Neural progenitor cell (in vitro differentiated cells): ENCODE results near the gene FBXO10. TPM values are rescaled to one million over a fixed set of nuclear protein-coding genes. Genes with fewer than 3 reads are reported as not detected.

ENCODE experiments used
- DNase-seq: peaks from one replicate; pipeline ENCODE4 v3.0.0-alpha.2; 2016; ENCODE audit warnings: low spot score
- H2AFZ ChIP-seq: fragments of 200-600 bp; sonication (generic); replicated peaks from 2 replicates; pipeline ENCODE4 v1.6.1; 2016; ENCODE audit warnings: antibody characterized with exemption
- H3F3A ChIP-seq: fragments of 200-600 bp; sonication (generic); 2 replicates; pipeline ENCODE4 v1.6.1; 2016; ENCODE audit warnings: antibody characterized with exemption, low read depth
- H3K27ac ChIP-seq: fragments of 200-600 bp; sonication (generic); 2 replicates; pipeline ENCODE4 v1.5.1; 2016; ENCODE audit warnings: mild to moderate bottlenecking
- H3K27me3 ChIP-seq: fragments of 200-600 bp; sonication (generic); 2 replicates; pipeline ENCODE4 v1.6.1; 2016; ENCODE audit warnings: mild to moderate bottlenecking, moderate library complexity
- H3K36me3 ChIP-seq: fragments of 200-600 bp; sonication (generic); 2 replicates; pipeline ENCODE4 v1.5.1; 2016
- H3K4me1 ChIP-seq: fragments of 200-600 bp; sonication (generic); 2 replicates; pipeline ENCODE4 v1.6.1; 2016; ENCODE audit warnings: mixed run types
- H3K4me2 ChIP-seq: fragments of 200-600 bp; sonication (generic); 2 replicates; pipeline ENCODE4 v1.6.1; 2016
- H3K4me3 ChIP-seq: fragments of 200-600 bp; sonication (generic); 2 replicates; pipeline ENCODE4 v1.5.1; 2016
- H3K79me2 ChIP-seq: fragments of 200-600 bp; sonication (generic); 2 replicates; pipeline ENCODE4 v1.6.1; 2016; ENCODE audit warnings: low read depth
- H3K9ac ChIP-seq: fragments of 200-600 bp; sonication (generic); 2 replicates; pipeline ENCODE4 v1.6.1; 2016
- H3K9me3 ChIP-seq: fragments of 200-600 bp; sonication (generic); 2 replicates; pipeline ENCODE4 v1.5.1; 2016; ENCODE audit warnings: low read depth
- H4K20me1 ChIP-seq: fragments of 200-600 bp; sonication (generic); 2 replicates; pipeline ENCODE4 v1.6.1; 2016; ENCODE audit warnings: low read depth
- H3K27ac Mint-ChIP-seq: 3 replicates; pipeline ENCODE4 v1.8.0; 2021; ENCODE audit warnings: mixed read lengths
- H3K27me3 Mint-ChIP-seq: 2 replicates; pipeline ENCODE4 v1.8.0; 2022; ENCODE audit warnings: low read depth, mild to moderate bottlenecking, inconsistent platforms, moderate library complexity, mixed read lengths; ENCODE audit not compliant: insufficient read depth
- H3K36me3 Mint-ChIP-seq: 3 replicates; pipeline ENCODE4 v1.8.0; 2021; ENCODE audit warnings: mixed read lengths
- H3K4me1 Mint-ChIP-seq: 3 replicates; pipeline ENCODE4 v1.8.0; 2021; ENCODE audit warnings: mixed read lengths
- H3K4me3 Mint-ChIP-seq: 3 replicates; pipeline ENCODE4 v1.8.0; 2021; ENCODE audit warnings: mild to moderate bottlenecking, moderate library complexity, mixed read lengths
- H3K9me3 Mint-ChIP-seq: 3 replicates; pipeline ENCODE4 v1.8.0; 2020; ENCODE audit warnings: mixed read lengths
- CTCF ChIP-seq: fragments of 200-600 bp; sonication (generic); IDR thresholded peaks from 2 replicates; pipeline ENCODE4 v1.5.1; 2017; ENCODE audit warnings: antibody characterized with exemption, mild to moderate bottlenecking
- EZH2 ChIP-seq: fragments of 200-600 bp; sonication (generic); IDR thresholded peaks from 2 replicates; pipeline ENCODE4 v1.6.1; 2017; ENCODE audit warnings: antibody characterized with exemption, mild to moderate bottlenecking, moderate library complexity
- EZH2phosphoT487 ChIP-seq: fragments of 200-600 bp; sonication (generic); IDR thresholded peaks from 2 replicates; pipeline ENCODE4 v1.6.1; 2017; ENCODE audit warnings: antibody characterized with exemption
- total RNA-seq: library from RNA; depleted of rRNA; stranded (reverse); fragments of >200 nt; gene quantifications from 2 replicates; pipeline ENCODE4 v1.2.3, GENCODE V29; 2015; ENCODE audit warnings: low replicate concordance

FBXO10 gene
- total RNA-seq, 1 donor from 2014 or later, result 13.4 TPM

GRCh38 chr9:37624073-37624472, 47.9 kb upstream of the FBXO10 start:
- H3K4me2 ChIP-seq, result no peak overlapping the region
- no peak overlapping the region for H3K4me3 Mint-ChIP-seq
- no peak overlapping the region for H2AFZ ChIP-seq

DNA sequence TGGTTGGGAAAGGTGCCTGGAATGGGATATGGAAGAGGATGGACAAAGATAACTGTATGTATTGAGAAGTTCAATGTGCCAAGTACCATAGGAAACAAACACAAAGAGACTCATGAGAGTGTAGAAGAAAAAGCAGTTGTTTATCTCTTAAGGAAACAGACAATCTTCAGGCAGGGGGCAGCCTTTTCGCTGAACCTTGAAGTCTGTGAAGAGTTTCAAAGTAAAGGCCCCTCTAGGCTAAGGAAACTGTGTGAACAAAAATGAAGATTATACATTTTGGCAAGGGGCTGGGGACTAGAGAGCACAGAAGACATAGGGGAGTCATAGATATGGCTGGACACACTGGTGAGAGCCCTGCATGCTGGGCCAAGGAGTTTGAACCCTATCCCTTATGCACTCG, 47.1 kb upstream of the FBXO10 start:
- no peak for TF ChIP-seq EZH2phosphoT487
- TF ChIP-seq EZH2, result no peak
- TF ChIP-seq CTCF, result no peak
- peaks cover 28% of the 10 kb centered on the region for H3K4me1 Mint-ChIP-seq
- peaks cover 21% of the 10 kb centered on the region for H3K4me1 ChIP-seq
- H3K4me3 ChIP-seq, result no peak overlapping the region
- H3K36me3 Mint-ChIP-seq, result no peaks in the 10 kb centered on the region
- no peak overlapping the region for H3K4me2 ChIP-seq
- H3K4me3 Mint-ChIP-seq, result no peak overlapping the region
- no peaks in the 10 kb centered on the region for H3K9me3 Mint-ChIP-seq
- H3K27me3 Mint-ChIP-seq, result peaks cover 3% of the 10 kb centered on the region
- H4K20me1 ChIP-seq, result no peaks in the 10 kb centered on the region
- no peak for DNase-seq
- H3K79me2 ChIP-seq, result no peaks in the 10 kb centered on the region
- no peaks in the 10 kb centered on the region for H3K9me3 ChIP-seq
- H3K27ac ChIP-seq, result no peak overlapping the region
- H3K9ac ChIP-seq, result no peak overlapping the region
- H3K27me3 ChIP-seq, result no peaks in the 10 kb centered on the region
- no peak overlapping the region for H2AFZ ChIP-seq
- peaks cover 7% of the 10 kb centered on the region for H3F3A ChIP-seq
- no peaks in the 10 kb centered on the region for H3K36me3 ChIP-seq
- no peak overlapping the region for H3K27ac Mint-ChIP-seq

More at GRCh38 chr9:37624073-37624472, 47.9 kb upstream of the FBXO10 start:
- no peak for DNase-seq
- H4K20me1 ChIP-seq, result no peaks in the 10 kb centered on the region
- H3K9me3 ChIP-seq, result no peaks in the 10 kb centered on the region
- Mint-ChIP-seq H3K27ac (no peak overlapping the region), H3K36me3 (no peaks in the 10 kb centered on the region), H3K4me1 (peaks cover 22% of the 10 kb centered on the region), H3K27me3 (peaks cover 3% of the 10 kb centered on the region), H3K9me3 (no peaks in the 10 kb centered on the region)
- no peaks in the 10 kb centered on the region for H3K27me3 ChIP-seq
- H3K4me1 ChIP-seq, result peaks cover 17% of the 10 kb centered on the region
- no peaks in the 10 kb centered on the region for H3K79me2 ChIP-seq
- H3K27ac ChIP-seq, result no peak overlapping the region
- H3F3A ChIP-seq, result no peaks in the 10 kb centered on the region
- TF ChIP-seq EZH2 (no peak), CTCF (no peak), EZH2phosphoT487 (no peak)
- no peak overlapping the region for H3K4me3 ChIP-seq
- H3K9ac ChIP-seq, result no peak overlapping the region
- H3K36me3 ChIP-seq, result no peaks in the 10 kb centered on the region

DNA sequence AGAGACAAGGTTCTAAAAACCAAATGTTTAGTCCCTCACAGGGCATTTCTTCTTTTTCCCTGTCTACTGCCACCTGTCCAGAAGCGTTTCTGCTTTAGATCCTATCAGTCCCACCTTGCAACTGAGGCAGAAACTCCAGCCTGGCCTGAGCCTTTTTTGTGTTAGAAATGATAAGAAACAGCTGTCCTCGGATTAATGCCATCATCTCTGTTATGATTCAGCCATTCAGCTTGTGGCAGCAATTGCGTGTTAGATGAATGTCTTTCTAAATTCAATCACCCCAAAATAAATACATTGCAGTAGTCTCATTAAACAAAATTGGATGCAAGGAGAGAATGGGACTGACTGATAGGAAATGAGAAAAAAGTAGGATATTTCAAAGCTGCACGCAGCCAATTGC, 46.3 kb upstream of the FBXO10 start:
- H3K36me3 Mint-ChIP-seq, result no peaks in the 10 kb centered on the region
- H3K4me1 Mint-ChIP-seq, result peaks cover 36% of the 10 kb centered on the region
- no peak overlapping the region for H3K4me2 ChIP-seq
- no peak overlapping the region for H3K4me3 Mint-ChIP-seq
- no peak overlapping the region for H3K27ac Mint-ChIP-seq
- no peaks in the 10 kb centered on the region for H4K20me1 ChIP-seq
- H3K4me3 ChIP-seq, result no peak overlapping the region
- H3K9me3 ChIP-seq, result no peaks in the 10 kb centered on the region
- no peak for DNase-seq
- no peak for TF ChIP-seq CTCF
- TF ChIP-seq EZH2phosphoT487, result no peak
- no peak for TF ChIP-seq EZH2
- no peaks in the 10 kb centered on the region for H3K27me3 ChIP-seq
- H3K36me3 ChIP-seq, result no peaks in the 10 kb centered on the region
- no peaks in the 10 kb centered on the region for H3K9me3 Mint-ChIP-seq
- H2AFZ ChIP-seq, result no peak overlapping the region
- no peak overlapping the region for H3K27ac ChIP-seq
- peaks cover 27% of the 10 kb centered on the region for H3K4me1 ChIP-seq
- H3K9ac ChIP-seq, result no peak overlapping the region
- H3K27me3 Mint-ChIP-seq, result peaks cover 3% of the 10 kb centered on the region
- no peaks in the 10 kb centered on the region for H3K79me2 ChIP-seq
- H3F3A ChIP-seq, result peaks cover 14% of the 10 kb centered on the region
